GM12878 (cell line): ENCODE measurements around the gene DACT3. TPM values are rescaled to one million over a fixed set of nuclear protein-coding genes. Genes with fewer than 3 reads are reported as not detected.

Experiments
- ATAC-seq: fragments of 200-7000 bp; cut with Tn5 transposase; 3 replicates; pipeline ENCODE4 v1.9.1; 2020; ENCODE audit warnings: mild to moderate bottlenecking, moderate library complexity
- BruUV-seq: library from RNA; stranded (reverse); fragments of 400-500 nt; replicated peaks from 2 replicates; lab custom pipeline; 2021; lab: Mats Ljungman, UMichigan
- CTCF ChIA-PET: fragments of 300-600 bp; sonication (Branson Sonifier 250); formaldehyde crosslinking; extraction: SDS; loops from one replicate; lab custom pipeline; 2021; ENCODE audit warnings: inconsistent platforms; lab: Yijun Ruan, JAX
- POLR2A ChIA-PET: fragments of 350-600 bp; formaldehyde crosslinking; extraction: SDS; loops from one replicate; lab custom pipeline; 2021; ENCODE audit warnings: inconsistent platforms; lab: Charles Lee
- RAD21 ChIA-PET: fragments of 300-600 bp; sonication (Branson Sonifier 250); formaldehyde crosslinking; loops from one replicate; lab custom pipeline; 2023; ENCODE audit warnings: antibody characterized with exemption; ENCODE audit not compliant: unreplicated experiment; lab: Charles Lee
- SMC1A ChIA-PET: fragments of 300-600 bp; sonication (Branson Sonifier 250); formaldehyde crosslinking; loops from one replicate; lab custom pipeline; 2023; ENCODE audit not compliant: unreplicated experiment, uncharacterized antibody; lab: Charles Lee
- DNase-seq: peaks from one replicate; pipeline ENCODE4 v3.0.0-alpha.2; 2011; ENCODE audit warnings: low read depth, low spot score
- FAIRE-seq: peaks from 3 replicates; lab custom pipeline; 2011; peaks lifted over from hg19 to GRCh38; lab: Jason Lieb, UNC
- H2AFZ ChIP-seq: 2 replicates; pipeline ENCODE4 v1.6.0; 2011; ENCODE audit warnings: low read depth, low read length, control low read depth; ENCODE audit not compliant: control insufficient read depth
- H3K27ac ChIP-seq: 2 replicates; pipeline ENCODE4 v1.5.1; 2011; ENCODE audit warnings: control low read depth; ENCODE audit not compliant: control insufficient read depth, insufficient read depth
- H3K27me3 ChIP-seq, 2 experiments: replicated peaks in 1 of 2; 2 replicates each; pipeline versions ENCODE4 v1.6.0 to v1.6.1; 2011; ENCODE audit warnings: low read length in 1 of 2; ENCODE audit not compliant: control insufficient read depth in 2 of 2, insufficient read depth in 2 of 2
- H3K36me3 ChIP-seq, 2 experiments: 2 replicates each; pipeline ENCODE4 v1.5.1; 2011; ENCODE audit warnings: low read length in 1 of 2; ENCODE audit not compliant: control insufficient read depth in 2 of 2, insufficient read depth in 2 of 2
- H3K4me1 ChIP-seq: 2 replicates; pipeline ENCODE4 v1.6.1; 2011; ENCODE audit warnings: mild to moderate bottlenecking, low read length, moderate library complexity, mixed read lengths; ENCODE audit not compliant: control insufficient read depth, insufficient read depth
- H3K4me2 ChIP-seq: 2 replicates; pipeline ENCODE4 v1.6.0; 2011; ENCODE audit warnings: control low read depth; ENCODE audit not compliant: control insufficient read depth, insufficient read depth
- H3K4me3 ChIP-seq: fragments of 200-600 bp; sonication (generic); 2 replicates; pipeline ENCODE4 v1.5.1; 2016
- H3K79me2 ChIP-seq: 2 replicates; pipeline ENCODE4 v1.6.0; 2011; ENCODE audit warnings: low read length; ENCODE audit not compliant: control insufficient read depth, insufficient read depth
- H3K9ac ChIP-seq: 2 replicates; pipeline ENCODE4 v1.8.0; 2011; ENCODE audit warnings: low read length, control low read depth, mixed read lengths; ENCODE audit not compliant: control insufficient read depth, insufficient read depth
- H3K9me3 ChIP-seq: replicated peaks from 3 replicates; pipeline ENCODE4 v1.5.1; 2011; ENCODE audit warnings: mild to moderate bottlenecking, low read length; ENCODE audit not compliant: control insufficient read depth, insufficient read depth
- H4K20me1 ChIP-seq: 2 replicates; pipeline ENCODE4 v1.6.0; 2011; ENCODE audit not compliant: control insufficient read depth, insufficient read depth
- ESRRA ChIP-seq: IDR thresholded peaks from 2 replicates; pipeline ENCODE4 v1.6.1; 2012; ENCODE audit warnings: mild to moderate bottlenecking, low read length, improper control_type of control experiment
- HDGF ChIP-seq: fragments of 450-650 bp; IDR thresholded peaks from 2 replicates; pipeline ENCODE4 v1.6.1; 2016; ENCODE audit warnings: antibody characterized with exemption
- IRF4 ChIP-seq: IDR thresholded peaks from 2 replicates; pipeline ENCODE4 v1.6.1; 2011; ENCODE audit warnings: low read depth, low read length
- IRF5 ChIP-seq: fragments of 450-650 bp; IDR thresholded peaks from 2 replicates; pipeline ENCODE4 v1.6.1; 2017; ENCODE audit warnings: borderline replicate concordance
- NFYB ChIP-seq: IDR thresholded peaks from 2 replicates; pipeline ENCODE4 v1.6.1; 2011; ENCODE audit warnings: low read depth, mild to moderate bottlenecking, low read length, improper control_type of control experiment, moderate library complexity; ENCODE audit not compliant: insufficient read depth
- NR2C2 ChIP-seq: IDR thresholded peaks from 2 replicates; pipeline ENCODE4 v1.6.1; 2011; ENCODE audit warnings: borderline replicate concordance, low read depth; ENCODE audit not compliant: control insufficient read depth, insufficient read length
- PRDM15 ChIP-seq: fragments of 450-650 bp; formaldehyde crosslinking; IDR thresholded peaks from 2 replicates; pipeline ENCODE4 v1.4.0; 2020; ENCODE audit warnings: mild to moderate bottlenecking, moderate library complexity
- SREBF1 ChIP-seq: IDR thresholded peaks from 2 replicates; pipeline ENCODE4 v1.6.1; 2012; ENCODE audit warnings: mild to moderate bottlenecking, low read length
- ZNF274 ChIP-seq: IDR thresholded peaks from one replicate; pipeline ENCODE4 v1.8.0; 2011; ENCODE audit not compliant: insufficient read length, insufficient read depth
- WGBS: methylation state at CpG from one replicate; pipeline ENCODE4 v1.1.6; 2016; ENCODE audit warnings: low lambda C conversion rate; ENCODE audit not compliant: insufficient replicate concordance, insufficient coverage; ENCODE audit errors: missing lambda C conversion rate; 5-methylcytosine and 5-hydroxymethylcytosine counted together
- in situ Hi-C: fragments of 300-500 bp; cut with MboI; formaldehyde crosslinking; loops from 9 replicates; pipeline ENCODE4 v1.14.3; 2018; ENCODE audit warnings: mixed read lengths
- intact Hi-C: fragments of 100-400 bp; cut with micrococcal nuclease; formaldehyde crosslinking; loops from one replicate; pipeline ENCODE4 v1.14.2; 2022; ENCODE audit not compliant: unreplicated experiment
- polyA plus RNA-seq, 11 experiments: library from polyadenylated mRNA; depleted of rRNA in 4 of 11; unstranded in 6 of 11; stranded (reverse) in 5 of 11; fragments of >200 nt; fragmentation: Nextera tagmentation in 4 of 11; fragmentation: Illumina TruSeq in 1 of 11; extraction: Ambion mirVana in 4 of 11; extraction: Trizol in 1 of 11; gene quantifications; 1 replicate in 1 of 11; 2 replicates in 10 of 11; pipeline versions ENCODE4 v1.2.1 to v1.2.3, GENCODE V29; 2011 to 2016; ENCODE audit warnings: inconsistent platforms in 2 of 11, missing spikeins in 2 of 11, low read depth in 1 of 11
- total RNA-seq, 4 experiments: library from RNA; depleted of rRNA in 3 of 4; stranded (reverse); fragments of >200 nt in 3 of 4; fragmentation: Illumina TruSeq in 1 of 4; extraction: Trizol in 1 of 4; gene quantifications; 2 replicates each; pipeline versions ENCODE4 v1.2.1 to v1.2.3, GENCODE V29; 2013 to 2021
- TF ChIP-seq, protein P1 (sequence below): fragments of 150-350 bp; IDR thresholded peaks from 2 replicates; pipeline ENCODE4 v1.6.1; 2014; ENCODE audit warnings: mild to moderate bottlenecking, low read depth, low read length
- TF ChIP-seq, protein P2 (sequence below): fragments of 450-650 bp; IDR thresholded peaks from 2 replicates; pipeline ENCODE4 v1.6.1; 2016; ENCODE audit warnings: mild to moderate bottlenecking, moderate library complexity, borderline replicate concordance

DACT3 gene
- total and polyA plus RNA-seq, 10 of the 15 experiments (the other 5 are each of a cell fraction or from before 2014, with no cell fraction given), result 0.05 to 2.5 (median 0.35) TPM; not detected in 1

GRCh38 chr19:46648961-46649960 lies 11.7 kb downstream of the DACT3 start:
- POLR2A ChIA-PET, result no interaction called here
- in situ Hi-C loops, result no loop called here
- CTCF ChIA-PET, result interaction anchor here (1.0 to 1.9 kb wide), 4 partner anchors 12 to 37 kb away, joined by 3 to 14 read pairs (median 4); partner anchors contain the start of gene DACT3
- TF ChIP-seq ESRRA (no peak), NFYB (no peak), PRDM15 (no peak), IRF5 (no peak), HDGF (no peak), SREBF1 (no peak), NR2C2 (no peak), ZNF274 (no peak), IRF4 (no peak)
- TF ChIP-seq, protein P1, sequence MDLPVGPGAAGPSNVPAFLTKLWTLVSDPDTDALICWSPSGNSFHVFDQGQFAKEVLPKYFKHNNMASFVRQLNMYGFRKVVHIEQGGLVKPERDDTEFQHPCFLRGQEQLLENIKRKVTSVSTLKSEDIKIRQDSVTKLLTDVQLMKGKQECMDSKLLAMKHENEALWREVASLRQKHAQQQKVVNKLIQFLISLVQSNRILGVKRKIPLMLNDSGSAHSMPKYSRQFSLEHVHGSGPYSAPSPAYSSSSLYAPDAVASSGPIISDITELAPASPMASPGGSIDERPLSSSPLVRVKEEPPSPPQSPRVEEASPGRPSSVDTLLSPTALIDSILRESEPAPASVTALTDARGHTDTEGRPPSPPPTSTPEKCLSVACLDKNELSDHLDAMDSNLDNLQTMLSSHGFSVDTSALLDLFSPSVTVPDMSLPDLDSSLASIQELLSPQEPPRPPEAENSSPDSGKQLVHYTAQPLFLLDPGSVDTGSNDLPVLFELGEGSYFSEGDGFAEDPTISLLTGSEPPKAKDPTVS, result no peak
- TF ChIP-seq, protein P2, sequence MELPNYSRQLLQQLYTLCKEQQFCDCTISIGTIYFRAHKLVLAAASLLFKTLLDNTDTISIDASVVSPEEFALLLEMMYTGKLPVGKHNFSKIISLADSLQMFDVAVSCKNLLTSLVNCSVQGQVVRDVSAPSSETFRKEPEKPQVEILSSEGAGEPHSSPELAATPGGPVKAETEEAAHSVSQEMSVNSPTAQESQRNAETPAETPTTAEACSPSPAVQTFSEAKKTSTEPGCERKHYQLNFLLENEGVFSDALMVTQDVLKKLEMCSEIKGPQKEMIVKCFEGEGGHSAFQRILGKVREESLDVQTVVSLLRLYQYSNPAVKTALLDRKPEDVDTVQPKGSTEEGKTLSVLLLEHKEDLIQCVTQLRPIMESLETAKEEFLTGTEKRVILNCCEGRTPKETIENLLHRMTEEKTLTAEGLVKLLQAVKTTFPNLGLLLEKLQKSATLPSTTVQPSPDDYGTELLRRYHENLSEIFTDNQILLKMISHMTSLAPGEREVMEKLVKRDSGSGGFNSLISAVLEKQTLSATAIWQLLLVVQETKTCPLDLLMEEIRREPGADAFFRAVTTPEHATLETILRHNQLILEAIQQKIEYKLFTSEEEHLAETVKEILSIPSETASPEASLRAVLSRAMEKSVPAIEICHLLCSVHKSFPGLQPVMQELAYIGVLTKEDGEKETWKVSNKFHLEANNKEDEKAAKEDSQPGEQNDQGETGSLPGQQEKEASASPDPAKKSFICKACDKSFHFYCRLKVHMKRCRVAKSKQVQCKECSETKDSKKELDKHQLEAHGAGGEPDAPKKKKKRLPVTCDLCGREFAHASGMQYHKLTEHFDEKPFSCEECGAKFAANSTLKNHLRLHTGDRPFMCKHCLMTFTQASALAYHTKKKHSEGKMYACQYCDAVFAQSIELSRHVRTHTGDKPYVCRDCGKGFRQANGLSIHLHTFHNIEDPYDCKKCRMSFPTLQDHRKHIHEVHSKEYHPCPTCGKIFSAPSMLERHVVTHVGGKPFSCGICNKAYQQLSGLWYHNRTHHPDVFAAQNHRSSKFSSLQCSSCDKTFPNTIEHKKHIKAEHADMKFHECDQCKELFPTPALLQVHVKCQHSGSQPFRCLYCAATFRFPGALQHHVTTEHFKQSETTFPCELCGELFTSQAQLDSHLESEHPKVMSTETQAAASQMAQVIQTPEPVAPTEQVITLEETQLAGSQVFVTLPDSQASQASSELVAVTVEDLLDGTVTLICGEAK, result no peak

More at GRCh38 chr19:46648961-46649960, 11.7 kb downstream of the DACT3 start:
- H3K9ac ChIP-seq, result no peak overlapping the region
- no peak overlapping the region for H2AFZ ChIP-seq
- no peaks in the 10 kb centered on the region; a peak in 2 of 4 replicates for H3K27me3 ChIP-seq
- no peaks in the 10 kb centered on the region for H3K36me3 ChIP-seq
- H3K4me1 ChIP-seq, result peaks cover 5% of the 10 kb centered on the region; the same call in 1 of the 2 replicates
- DNase-seq, result no peak
- H3K4me2 ChIP-seq, result 0 out of 2 replicates have a peak overlapping the region, but pooled peaks have one; percentile 17
- H3K79me2 ChIP-seq, result no peaks in the 10 kb centered on the region
- no peaks in the 10 kb centered on the region for H4K20me1 ChIP-seq
- no peak overlapping the region for H3K27ac ChIP-seq
- FAIRE-seq, result no peak
- intact Hi-C loops, result no loop called here
- no TSS peak for BruUV-seq
- 86% methylated on average over 68 of the region's 144 CpGs for WGBS
- ChIA-PET RAD21 (interaction anchor here (4.5 kb wide), 1 partner anchor 12 kb away, joined by 22 read pairs; the partner anchor contains the start of gene DACT3), SMC1A (no interaction called here)
- no peaks in the 10 kb centered on the region; the same call in 2 of the 3 replicates for H3K9me3 ChIP-seq
- ATAC-seq, result no peak
- no peak overlapping the region for H3K4me3 ChIP-seq
